ENCODE data around the gene UXT. TPM values are rescaled to one million over a fixed set of nuclear protein-coding genes. Genes with fewer than 3 reads are reported as not detected.

UXT gene
- total RNA-seq, 2 donors from 2014 or later, result 41.9 to 56.6 TPM

DNA sequence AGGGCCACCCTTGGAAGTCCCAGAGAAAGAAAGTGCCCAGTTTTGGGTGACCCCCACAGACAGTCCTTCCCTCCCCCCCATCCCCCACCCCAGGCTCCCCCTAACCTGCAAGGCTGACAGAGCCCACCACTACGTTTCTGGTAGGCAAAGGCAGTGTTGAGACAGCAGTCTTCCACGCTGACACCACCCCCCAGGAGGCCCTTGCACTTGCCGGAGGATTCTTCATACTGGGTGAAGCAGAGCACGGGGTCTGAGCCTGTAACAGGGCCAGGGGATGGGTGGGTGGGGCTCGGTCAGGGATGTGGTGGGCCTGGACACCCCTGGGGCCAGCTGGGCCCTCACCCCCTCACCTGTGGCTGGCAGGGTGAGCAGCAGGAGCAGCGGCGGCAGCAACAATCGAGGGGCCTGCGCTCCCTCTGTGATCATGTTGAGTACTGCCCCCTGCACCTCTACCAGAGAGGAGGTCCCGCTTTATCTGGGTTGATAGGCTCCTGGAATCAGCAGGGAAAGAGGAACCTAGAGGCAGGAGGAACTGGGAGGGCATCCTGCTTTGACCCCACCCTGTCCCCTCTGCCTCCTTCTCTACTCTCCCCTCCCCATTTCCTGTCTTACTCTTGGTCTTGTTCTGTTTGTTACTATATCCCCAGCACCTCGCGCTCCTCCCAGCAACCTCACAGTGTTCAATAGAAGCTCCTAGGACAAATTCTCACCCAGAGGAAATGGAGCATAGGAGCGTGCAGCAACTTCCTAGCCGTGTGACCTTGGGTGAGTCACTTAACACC is 29.4 kb downstream of the UXT start, which contains the start of gene CFP:
CFP (minus strand) TSS at position 512 of the 782 bp plus-strand sequence; CDS start at position 426, 86 bp downstream.
- ATAC-seq (no peak), DNase-seq (no peak)
- Histone ChIP-seq H3K27ac (no peak within 1 kb of the TSS), H3K4me1 (no peaks in the 10 kb centered on the region), H3K36me3 (replicated peaks in 1 of 2; ENCODE audit: insufficient read depth in 1 of 2, low read depth in 2 of 2) (no peaks in the 10 kb centered on the region), H3K4me3 (no peak within 1 kb of the TSS), H3K27me3 (no peaks in the 10 kb centered on the region), H3K9me3 (no peaks in the 10 kb centered on the region)
- intact Hi-C loops (cut with DNase I), result no loop called here
- WGBS, 2 donors, result 59 to 66% methylated on average over 5 to 10 of the region's 14 CpGs
- TF ChIP-seq, protein P1, sequence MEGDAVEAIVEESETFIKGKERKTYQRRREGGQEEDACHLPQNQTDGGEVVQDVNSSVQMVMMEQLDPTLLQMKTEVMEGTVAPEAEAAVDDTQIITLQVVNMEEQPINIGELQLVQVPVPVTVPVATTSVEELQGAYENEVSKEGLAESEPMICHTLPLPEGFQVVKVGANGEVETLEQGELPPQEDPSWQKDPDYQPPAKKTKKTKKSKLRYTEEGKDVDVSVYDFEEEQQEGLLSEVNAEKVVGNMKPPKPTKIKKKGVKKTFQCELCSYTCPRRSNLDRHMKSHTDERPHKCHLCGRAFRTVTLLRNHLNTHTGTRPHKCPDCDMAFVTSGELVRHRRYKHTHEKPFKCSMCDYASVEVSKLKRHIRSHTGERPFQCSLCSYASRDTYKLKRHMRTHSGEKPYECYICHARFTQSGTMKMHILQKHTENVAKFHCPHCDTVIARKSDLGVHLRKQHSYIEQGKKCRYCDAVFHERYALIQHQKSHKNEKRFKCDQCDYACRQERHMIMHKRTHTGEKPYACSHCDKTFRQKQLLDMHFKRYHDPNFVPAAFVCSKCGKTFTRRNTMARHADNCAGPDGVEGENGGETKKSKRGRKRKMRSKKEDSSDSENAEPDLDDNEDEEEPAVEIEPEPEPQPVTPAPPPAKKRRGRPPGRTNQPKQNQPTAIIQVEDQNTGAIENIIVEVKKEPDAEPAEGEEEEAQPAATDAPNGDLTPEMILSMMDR (IDR thresholded peaks at IDR 0.05), result no peak
- no peak for TF ChIP-seq POLR2A (IDR thresholded peaks at IDR 0.05)

DNA sequence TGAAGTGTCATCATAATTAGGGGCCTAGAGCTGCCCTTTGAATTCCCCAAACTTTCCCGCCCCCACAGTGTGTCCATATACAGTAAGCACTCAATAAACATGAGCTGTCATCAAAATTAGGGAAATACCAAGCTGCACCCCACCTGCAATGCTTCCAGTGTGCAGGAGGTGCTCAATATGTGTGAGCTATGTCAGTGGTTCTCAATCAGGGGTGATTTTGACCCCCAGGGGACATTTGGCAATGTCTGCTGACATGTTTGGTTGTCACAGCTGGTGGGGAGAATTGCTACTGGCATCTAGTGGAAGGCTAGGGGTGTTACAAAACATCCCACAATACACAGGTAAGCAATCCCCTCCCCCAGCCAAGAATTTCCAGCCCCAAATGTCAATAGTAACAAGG is 30.0 kb downstream of the UXT start:
- intact Hi-C loops (cut with DNase I), result no loop called here
- DNase-seq, result no peak
- Histone ChIP-seq H3K9me3 (no peaks in the 10 kb centered on the region), H3K36me3 (replicated peaks in 1 of 2; ENCODE audit: insufficient read depth in 1 of 2, low read depth in 2 of 2) (no peaks in the 10 kb centered on the region), H3K4me3 (no peak overlapping the region), H3K27me3 (no peaks in the 10 kb centered on the region), H3K27ac (no peak overlapping the region), H3K4me1 (peaks cover under 1% of the 10 kb centered on the region)
- 100% methylated on average over 1 of the region's 1 CpG; no CpG with 5 or more reads in 1 of the 2 donors for WGBS, 2 donors
- TF ChIP-seq, protein P1 (IDR thresholded peaks at IDR 0.05), result no peak
- TF ChIP-seq POLR2A (IDR thresholded peaks at IDR 0.05), result no peak
- no peak for ATAC-seq

DNA sequence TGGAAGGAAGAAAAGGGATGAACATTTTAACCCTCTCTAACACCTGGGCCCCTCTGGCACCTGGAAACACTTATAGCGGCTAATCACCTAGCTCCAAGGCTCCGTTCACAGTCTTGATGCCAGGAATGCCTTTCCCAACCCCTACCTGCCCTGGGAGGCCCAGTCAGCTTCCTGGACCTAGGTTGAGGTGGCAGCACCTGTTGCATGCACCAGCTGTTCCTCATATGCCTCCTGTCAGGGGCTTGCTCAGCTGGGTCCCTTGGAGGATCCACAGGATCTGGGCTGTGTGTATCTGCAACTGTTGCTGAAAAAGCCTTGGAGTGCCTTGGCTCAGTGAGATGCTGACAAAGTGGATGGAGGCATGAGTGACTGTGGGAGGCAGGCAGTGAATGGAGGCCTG is 33.6 kb downstream of the UXT start:
- no peak overlapping the region for H3K27ac ChIP-seq
- intact Hi-C loops (cut with DNase I), result no loop called here
- 80 to 100% methylated on average over 2 of the region's 2 CpGs for WGBS, 2 donors
- no peak overlapping the region for H3K4me3 ChIP-seq
- DNase-seq (no peak), ATAC-seq (no peak)
- H3K27me3 ChIP-seq, result no peaks in the 10 kb centered on the region
- peaks cover 8% of the 10 kb centered on the region for H3K4me1 ChIP-seq
- no peaks in the 10 kb centered on the region for H3K36me3 ChIP-seq (replicated peaks in 1 of 2; ENCODE audit: insufficient read depth in 1 of 2, low read depth in 2 of 2)
- no peak for TF ChIP-seq POLR2A (IDR thresholded peaks at IDR 0.05)
- TF ChIP-seq, protein P1 (IDR thresholded peaks at IDR 0.05), result no peak
- no peaks in the 10 kb centered on the region for H3K9me3 ChIP-seq

DNA sequence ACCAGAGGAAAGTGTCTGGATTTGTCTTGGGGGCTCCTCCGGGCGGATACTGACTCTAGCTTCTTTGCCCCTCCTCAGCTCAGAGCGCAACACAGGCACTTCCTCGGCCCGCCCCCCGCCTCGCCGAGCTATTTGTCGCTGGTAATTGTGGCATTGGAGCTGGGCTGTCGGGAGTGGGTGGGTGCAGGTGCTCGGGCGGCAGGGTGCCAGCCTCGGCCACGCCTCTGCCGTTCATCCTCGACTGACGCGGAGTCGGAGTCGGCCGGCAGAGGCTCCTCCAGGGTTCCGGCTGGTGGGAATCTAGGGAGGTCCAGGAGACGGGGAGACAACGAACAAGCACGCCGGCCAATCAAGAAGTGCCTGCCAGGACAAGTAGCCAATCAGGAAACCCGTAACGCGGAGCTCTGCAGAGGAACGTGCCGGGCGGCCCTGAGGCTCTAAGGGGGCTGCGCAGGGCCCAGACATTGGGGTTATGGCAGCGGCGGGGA is 35.4 kb downstream of the UXT start:
- ATAC-seq (peak; percentile 67), DNase-seq (peak; percentile 44 to 72 (median 63))
- Histone ChIP-seq H3K36me3 (replicated peaks in 1 of 2; ENCODE audit: insufficient read depth in 1 of 2, low read depth in 2 of 2) (no peaks in the 10 kb centered on the region), H3K4me1 (peaks cover 13% of the 10 kb centered on the region), H3K4me3 (no peak overlapping the region), H3K27ac (no peak overlapping the region), H3K9me3 (no peaks in the 10 kb centered on the region), H3K27me3 (no peaks in the 10 kb centered on the region)
- intact Hi-C loops (cut with DNase I), result no loop called here
- WGBS, 2 donors, result 0% methylated on average over 23 of the region's 35 CpGs; no CpG with 5 or more reads in 1 of the 2 donors
- no peak for TF ChIP-seq POLR2A (IDR thresholded peaks at IDR 0.05)
- TF ChIP-seq, protein P1 (IDR thresholded peaks at IDR 0.05), result no peak
